Measurements from ENCODE around the gene NUP98.

- TF ChIP-seq CTCF (IDR thresholded peaks at IDR 0.05) = no peak
- no peak for TF ChIP-seq POLR2A (IDR thresholded peaks at IDR 0.05)
Observed at GRCh38 chr11:3817181-3817800, 19.9 kb upstream of the NUP98 start.

Data from heart left ventricle (tissue), 13 donors.